Activated B cell treated with CpG ODN at 0.5 μM for 24 hours (primary cell): Measurements from ENCODE around the gene SPON1. TPM values are rescaled to one million over a fixed set of nuclear protein-coding genes. Genes with fewer than 3 reads are reported as not detected.
"Not testable (repeated sequence)": the region's sequence is repeated elsewhere in the genome, so short reads cannot be mapped to it uniquely, and the experiment has no call there.

ENCODE experiments used
- ATAC-seq: fragments of 200-7000 bp; cut with Tn5 transposase; one replicate; pipeline ENCODE4 v1.10.0; 2021; ENCODE audit warnings: low read depth, mild to moderate bottlenecking, moderate library complexity
- CTCF ChIA-PET: fragments of 350-600 bp; sonication (Branson Sonifier 250); formaldehyde crosslinking; loops from one replicate; lab custom pipeline; 2021; ENCODE audit warnings: antibody characterized with exemption; lab: Charles Lee
- POLR2A ChIA-PET: fragments of 350-600 bp; sonication (Branson Sonifier 250); formaldehyde crosslinking; loops from one replicate; lab custom pipeline; 2021; ENCODE audit warnings: antibody characterized with exemption; lab: Charles Lee
- DNase-seq: peaks from one replicate; pipeline ENCODE4 v3.0.0; 2022
- H3K27ac Mint-ChIP-seq: one replicate; pipeline ENCODE4 v1.8.0; 2020; ENCODE audit warnings: mixed read lengths
- H3K27me3 Mint-ChIP-seq: one replicate; pipeline ENCODE4 v1.8.0; 2021; ENCODE audit warnings: mixed read lengths
- H3K36me3 Mint-ChIP-seq: one replicate; pipeline ENCODE4 v1.8.0; 2021; ENCODE audit warnings: low read depth, mixed read lengths
- H3K4me1 Mint-ChIP-seq: one replicate; pipeline ENCODE4 v1.8.0; 2021; ENCODE audit warnings: mixed read lengths
- H3K4me3 Mint-ChIP-seq: one replicate; pipeline ENCODE4 v1.8.0; 2020; ENCODE audit warnings: mild to moderate bottlenecking, mixed read lengths
- H3K9me3 Mint-ChIP-seq: one replicate; pipeline ENCODE4 v1.8.0; 2020; ENCODE audit warnings: mixed read lengths
- CTCF ChIP-seq: fragments of 200-600 bp; IDR thresholded peaks from one replicate; pipeline ENCODE4 v1.8.0; 2022; ENCODE audit warnings: antibody characterized with exemption, mild to moderate bottlenecking
- intact Hi-C: fragments of 100-400 bp; cut with micrococcal nuclease; formaldehyde crosslinking; loops from one replicate; pipeline ENCODE4 v1.15.1; 2024
- total RNA-seq: library from RNA; stranded (reverse); gene quantifications from 2 replicates; pipeline ENCODE4 v1.2.3, GENCODE V29; 2022

SPON1 gene
- total RNA-seq, 1 donor from 2014 or later = not detected

GRCh38 chr11:13974631-13975030, 12.1 kb downstream of the SPON1 start:
- ATAC-seq (no peak), DNase-seq (no peak)
- peaks cover 12% of the 10 kb centered on the region for H3K27me3 Mint-ChIP-seq
- intact Hi-C loops = no loop called here
- no peak overlapping the region for H3K27ac Mint-ChIP-seq
- H3K9me3 Mint-ChIP-seq = no peaks in the 10 kb centered on the region
- CTCF ChIA-PET = no interaction called here
- no peaks in the 10 kb centered on the region for H3K4me1 Mint-ChIP-seq
- H3K4me3 Mint-ChIP-seq = no peak overlapping the region
- POLR2A ChIA-PET = no interaction called here
- no peak for TF ChIP-seq CTCF
- H3K36me3 Mint-ChIP-seq = no peaks in the 10 kb centered on the region

- Mint-ChIP-seq H3K27me3 (peaks cover 6% of the 10 kb centered on the region), H3K9me3 (no peaks in the 10 kb centered on the region), H3K27ac (no peak overlapping the region), H3K4me3 (no peak overlapping the region), H3K36me3 (no peaks in the 10 kb centered on the region), H3K4me1 (no peaks in the 10 kb centered on the region)
- ChIA-PET CTCF (no interaction called here), POLR2A (no interaction called here)
- intact Hi-C loops = no loop called here
- no peak for ATAC-seq
- no peak for TF ChIP-seq CTCF
- DNase-seq = no peak
Measured at GRCh38 chr11:13983081-13983751, 20.7 kb downstream of the SPON1 start.

GRCh38 chr11:13984616-13985450, 22.3 kb downstream of the SPON1 start:
- no peak overlapping the region for H3K4me3 Mint-ChIP-seq
- no peak for TF ChIP-seq CTCF
- ChIA-PET CTCF (no interaction called here), POLR2A (no interaction called here)
- DNase-seq (no peak), ATAC-seq (no peak)
- intact Hi-C loops = no loop called here
- no peak overlapping the region for H3K27ac Mint-ChIP-seq
- H3K27me3 Mint-ChIP-seq = peaks cover 4% of the 10 kb centered on the region
- H3K36me3 Mint-ChIP-seq = no peaks in the 10 kb centered on the region
- no peaks in the 10 kb centered on the region for H3K4me1 Mint-ChIP-seq
- H3K9me3 Mint-ChIP-seq = no peaks in the 10 kb centered on the region

- H3K4me3 Mint-ChIP-seq, intact Hi-C loops, ATAC-seq, H3K9me3 Mint-ChIP-seq, H3K27ac Mint-ChIP-seq, POLR2A ChIA-PET, DNase-seq, H3K4me1 Mint-ChIP-seq, CTCF ChIA-PET, H3K36me3 Mint-ChIP-seq: not testable (repeated sequence)
- H3K27me3 Mint-ChIP-seq = peaks cover 12% of the 10 kb centered on the region
Measured at GRCh38 chr11:13986695-13987094, 24.2 kb downstream of the SPON1 start.

GRCh38 chr11:13992158-13992856, 29.8 kb downstream of the SPON1 start:
- H3K4me1 Mint-ChIP-seq, ATAC-seq, CTCF ChIA-PET, intact Hi-C loops, H3K27ac Mint-ChIP-seq, DNase-seq, POLR2A ChIA-PET, H3K36me3 Mint-ChIP-seq, H3K4me3 Mint-ChIP-seq, H3K9me3 Mint-ChIP-seq: not testable (repeated sequence)
- H3K27me3 Mint-ChIP-seq = peaks cover 20% of the 10 kb centered on the region
